ENCODE data around the gene RGS19.

The RGS19 gene

GRCh38 chr20:64071341-64072332, 7.7 kb downstream of the RGS19 start:
- no peak overlapping the region for H3K27ac ChIP-seq
- no peak for TF ChIP-seq CTCF (IDR thresholded peaks at IDR 0.05)
- TF ChIP-seq ZFX (IDR thresholded peaks at IDR 0.05; ENCODE audit: borderline replicate concordance): no peak

DNA sequence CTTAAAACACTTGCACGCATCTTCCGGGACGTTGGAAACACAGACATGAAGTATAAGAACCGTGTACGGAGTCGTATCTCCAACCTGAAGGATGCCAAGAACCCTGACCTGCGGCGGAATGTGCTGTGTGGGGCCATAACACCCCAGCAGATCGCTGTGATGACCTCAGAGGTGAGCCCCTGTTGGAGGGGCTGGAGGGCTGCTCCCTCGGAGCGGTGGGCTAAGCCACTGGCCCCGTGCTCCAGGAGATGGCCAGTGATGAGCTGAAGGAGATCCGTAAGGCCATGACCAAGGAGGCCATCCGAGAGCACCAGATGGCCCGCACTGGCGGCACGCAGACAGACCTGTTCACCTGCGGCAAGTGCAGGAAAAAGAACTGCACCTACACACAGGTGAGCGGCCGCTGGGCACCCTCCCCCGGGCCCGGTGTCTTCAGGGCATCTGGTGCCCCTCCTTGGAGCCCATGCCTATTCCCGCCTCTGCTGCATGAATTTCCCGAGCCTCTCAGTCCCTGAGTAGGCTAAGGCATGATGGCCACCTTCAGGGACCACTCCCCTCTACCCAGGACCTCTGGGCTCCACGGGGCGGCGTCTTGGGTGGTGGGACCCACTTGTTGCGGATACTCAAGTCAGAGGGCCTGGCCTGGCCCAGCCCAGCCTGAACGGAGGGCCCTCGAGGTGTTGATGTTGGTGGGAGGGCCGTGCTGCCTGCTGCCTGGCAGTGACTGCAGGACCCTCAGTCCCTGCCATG, 8.9 kb downstream of the RGS19 start:
- H3K27ac ChIP-seq: no peak overlapping the region
- no peak for TF ChIP-seq CTCF (IDR thresholded peaks at IDR 0.05)

DNA sequence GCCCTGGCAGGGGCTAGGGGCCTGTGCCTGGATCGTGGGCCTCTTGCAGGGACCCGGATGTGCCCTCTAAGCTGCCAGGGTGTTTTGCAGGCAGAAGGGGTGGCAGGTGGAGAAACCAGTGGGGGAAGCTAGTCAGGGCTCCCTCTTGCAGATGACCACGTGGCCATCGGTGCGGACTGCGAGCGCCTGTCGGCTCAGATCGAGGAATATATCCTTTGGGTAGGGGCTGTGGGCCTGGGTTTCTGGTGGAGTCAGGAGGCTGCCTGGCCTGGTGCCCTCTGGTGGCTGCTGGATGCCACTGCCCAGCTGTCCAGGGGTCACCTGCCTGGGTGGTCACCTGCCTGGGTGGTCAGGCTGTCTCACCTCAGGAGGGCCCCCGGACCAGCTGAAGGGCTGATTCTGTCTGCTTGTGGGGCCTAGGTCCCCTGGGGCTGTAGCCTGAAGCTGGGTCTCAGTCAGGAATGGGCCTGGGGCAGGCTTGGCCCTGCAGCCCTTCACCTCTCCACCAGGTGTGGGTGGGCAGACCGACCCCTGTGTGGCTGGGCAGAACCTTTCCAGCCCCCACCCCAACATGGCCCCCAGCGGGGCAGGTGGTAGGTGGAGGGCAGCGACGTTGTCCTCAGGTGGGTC, 9.6 kb downstream of the RGS19 start:
- no peak overlapping the region for H3K27ac ChIP-seq
- TF ChIP-seq ZFX (IDR thresholded peaks at IDR 0.05; ENCODE audit: borderline replicate concordance) (no peak), CTCF (IDR thresholded peaks at IDR 0.05) (peak; percentile 86)

- no peak overlapping the region for H3K27ac ChIP-seq
- no peak for TF ChIP-seq CTCF (IDR thresholded peaks at IDR 0.05)
- TF ChIP-seq ZFX (IDR thresholded peaks at IDR 0.05; ENCODE audit: borderline replicate concordance): no peak
Measured at GRCh38 chr20:64069209-64069613, 10.1 kb downstream of the RGS19 start.

DNA sequence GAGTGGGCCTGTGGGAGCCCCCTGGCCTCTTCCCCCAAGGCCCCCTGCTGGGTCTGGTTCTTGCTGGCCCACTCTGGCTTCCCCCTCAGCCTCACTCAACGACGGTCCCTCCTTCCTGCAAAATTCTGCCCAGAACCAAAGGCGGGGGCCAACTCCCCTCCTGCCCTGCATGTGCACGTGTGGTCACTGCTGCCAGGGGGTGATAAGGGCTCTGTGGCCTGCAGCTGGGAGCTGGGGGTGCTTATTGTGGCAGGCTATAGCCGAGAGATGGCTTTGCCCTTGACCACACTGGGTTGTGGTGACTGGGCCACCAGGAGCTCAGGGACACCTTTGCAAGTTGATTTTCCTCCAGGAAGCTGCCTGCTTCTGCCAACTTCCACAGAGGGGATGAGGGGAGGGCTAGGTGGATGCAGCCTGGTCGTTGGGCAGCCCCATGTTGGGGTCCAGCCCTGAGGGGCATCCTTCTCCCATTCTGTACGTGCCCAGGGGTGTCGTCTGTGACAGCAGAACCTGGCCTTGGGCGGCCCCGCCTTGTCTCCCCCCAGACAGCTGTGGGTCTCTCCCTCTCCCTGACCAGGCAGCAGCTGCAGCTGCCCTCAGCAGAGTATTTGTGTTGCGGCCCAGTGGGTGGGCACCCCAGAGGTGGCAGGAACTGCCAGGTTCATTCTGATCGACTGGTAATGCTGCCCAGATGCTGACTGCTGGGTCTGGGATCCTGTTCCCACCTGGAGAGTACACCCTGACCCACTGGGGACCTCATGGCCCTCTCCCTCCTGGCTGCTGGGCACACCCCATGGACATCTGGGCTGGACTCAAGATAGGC, 10.7 kb downstream of the RGS19 start:
- TF ChIP-seq ZFX (IDR thresholded peaks at IDR 0.05; ENCODE audit: borderline replicate concordance): no peak
- no peak for TF ChIP-seq CTCF (IDR thresholded peaks at IDR 0.05)
- H3K27ac ChIP-seq: no peak overlapping the region

GRCh38 chr20:64067733-64068307, 11.5 kb downstream of the RGS19 start:
- no peak overlapping the region for H3K27ac ChIP-seq
- TF ChIP-seq ZFX (IDR thresholded peaks at IDR 0.05; ENCODE audit: borderline replicate concordance): no peak
- TF ChIP-seq CTCF (IDR thresholded peaks at IDR 0.05): no peak
